HG02852 (cell line): ENCODE results near the gene SHB.
A peak's percentile ranks its signal among the peaks of the same experiment; 100 is the strongest.

Source experiments
- ATAC-seq: cut with Tn5 transposase; IDR thresholded peaks from one replicate; pipeline ENCODE4 v1.9.1; 2021; ENCODE audit warnings: mild to moderate bottlenecking, moderate library complexity; ENCODE audit not compliant: unreplicated experiment

Gene SHB

GRCh38 chr9:38088006-38088925 is 19.2 kb upstream of the SHB start:
- peak; percentile 30 for ATAC-seq

GRCh38 chr9:38086496-38086895 is 17.5 kb upstream of the SHB start:
- ATAC-seq, result no peak

GRCh38 chr9:38085308-38085707 is 16.3 kb upstream of the SHB start:
- no peak for ATAC-seq

GRCh38 chr9:38084556-38084880 is 15.5 kb upstream of the SHB start:
- ATAC-seq, result no peak

- no peak for ATAC-seq
These were observed 15.0 kb upstream of the SHB start for GRCh38 chr9:38083858-38084555.

- ATAC-seq, result no peak
These were observed 13.6 kb upstream of the SHB start for GRCh38 chr9:38082446-38083287.

GRCh38 chr9:38081356-38082108 is 12.5 kb upstream of the SHB start:
- no peak for ATAC-seq

- ATAC-seq, result no peak
These were observed 10.5 kb upstream of the SHB start for GRCh38 chr9:38079461-38080031.

GRCh38 chr9:38075272-38075671 is 6.2 kb upstream of the SHB start:
- no peak for ATAC-seq

- no peak for ATAC-seq
These were observed 5.5 kb upstream of the SHB start for GRCh38 chr9:38074441-38074961.

GRCh38 chr9:38073882-38074281 is 4.9 kb upstream of the SHB start:
- ATAC-seq, result no peak

GRCh38 chr9:38071470-38072134 is 2.6 kb upstream of the SHB start:
- ATAC-seq, result no peak

GRCh38 chr9:38067859-38068681 is 957 bp downstream of the SHB start:
- no peak for ATAC-seq

- ATAC-seq, result no peak
These were observed 1.8 kb downstream of the SHB start for GRCh38 chr9:38066914-38067858.

GRCh38 chr9:38066197-38066913 is 2.7 kb downstream of the SHB start:
- no peak for ATAC-seq

- ATAC-seq, result peak; percentile 44
These were observed 3.5 kb downstream of the SHB start for GRCh38 chr9:38065369-38066075.
